ENCODE measurements around the gene GPD2. TPM values are rescaled to one million over a fixed set of nuclear protein-coding genes. Genes with fewer than 3 reads are reported as not detected.

Gene GPD2
- total and polyA plus RNA-seq, 2 of the 8 experiments (the other 6 are each of a cell fraction or from before 2014, with no cell fraction given), result 8.4 to 43.1 TPM

DNA sequence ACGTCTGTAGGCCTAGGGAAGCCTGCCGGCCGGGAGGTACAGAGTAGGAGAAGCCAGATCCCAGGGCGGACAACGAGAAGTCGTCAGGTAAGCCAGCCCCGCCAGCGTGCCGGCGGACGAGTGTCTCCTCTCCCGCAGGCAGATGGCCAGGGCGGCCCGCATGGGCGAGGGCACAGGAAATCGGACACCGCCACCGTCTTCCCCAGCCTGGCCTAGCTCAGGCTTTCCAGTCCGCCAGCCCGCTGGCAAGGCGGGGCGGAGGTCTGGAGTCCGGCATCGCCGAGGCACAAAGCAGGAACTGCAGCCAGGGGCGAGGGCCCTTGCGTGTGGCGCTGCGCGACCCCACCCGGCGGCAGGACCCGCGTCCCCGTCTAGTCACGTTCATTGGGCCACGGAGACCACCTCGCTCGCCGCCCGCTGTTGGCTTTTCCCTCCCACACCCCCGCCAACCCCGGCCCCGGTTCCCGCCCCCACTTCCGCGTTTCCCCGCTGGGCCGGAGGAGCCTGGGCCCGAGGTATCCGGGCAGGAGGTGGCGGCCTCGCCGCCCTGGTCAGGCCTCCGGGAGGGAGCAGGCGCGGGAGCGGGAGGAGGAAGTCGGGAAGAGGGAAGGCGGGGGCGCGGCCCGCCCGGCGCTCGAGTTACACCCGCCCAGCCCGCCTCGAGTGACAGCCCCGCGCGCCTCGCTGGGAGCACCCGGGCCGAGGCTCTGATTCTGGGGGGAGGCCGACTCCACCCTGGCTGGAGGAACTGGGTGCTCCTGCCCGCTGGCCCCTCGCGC, at the start of gene GPD2 (continued):
- TF ChIP-seq, protein P1, sequence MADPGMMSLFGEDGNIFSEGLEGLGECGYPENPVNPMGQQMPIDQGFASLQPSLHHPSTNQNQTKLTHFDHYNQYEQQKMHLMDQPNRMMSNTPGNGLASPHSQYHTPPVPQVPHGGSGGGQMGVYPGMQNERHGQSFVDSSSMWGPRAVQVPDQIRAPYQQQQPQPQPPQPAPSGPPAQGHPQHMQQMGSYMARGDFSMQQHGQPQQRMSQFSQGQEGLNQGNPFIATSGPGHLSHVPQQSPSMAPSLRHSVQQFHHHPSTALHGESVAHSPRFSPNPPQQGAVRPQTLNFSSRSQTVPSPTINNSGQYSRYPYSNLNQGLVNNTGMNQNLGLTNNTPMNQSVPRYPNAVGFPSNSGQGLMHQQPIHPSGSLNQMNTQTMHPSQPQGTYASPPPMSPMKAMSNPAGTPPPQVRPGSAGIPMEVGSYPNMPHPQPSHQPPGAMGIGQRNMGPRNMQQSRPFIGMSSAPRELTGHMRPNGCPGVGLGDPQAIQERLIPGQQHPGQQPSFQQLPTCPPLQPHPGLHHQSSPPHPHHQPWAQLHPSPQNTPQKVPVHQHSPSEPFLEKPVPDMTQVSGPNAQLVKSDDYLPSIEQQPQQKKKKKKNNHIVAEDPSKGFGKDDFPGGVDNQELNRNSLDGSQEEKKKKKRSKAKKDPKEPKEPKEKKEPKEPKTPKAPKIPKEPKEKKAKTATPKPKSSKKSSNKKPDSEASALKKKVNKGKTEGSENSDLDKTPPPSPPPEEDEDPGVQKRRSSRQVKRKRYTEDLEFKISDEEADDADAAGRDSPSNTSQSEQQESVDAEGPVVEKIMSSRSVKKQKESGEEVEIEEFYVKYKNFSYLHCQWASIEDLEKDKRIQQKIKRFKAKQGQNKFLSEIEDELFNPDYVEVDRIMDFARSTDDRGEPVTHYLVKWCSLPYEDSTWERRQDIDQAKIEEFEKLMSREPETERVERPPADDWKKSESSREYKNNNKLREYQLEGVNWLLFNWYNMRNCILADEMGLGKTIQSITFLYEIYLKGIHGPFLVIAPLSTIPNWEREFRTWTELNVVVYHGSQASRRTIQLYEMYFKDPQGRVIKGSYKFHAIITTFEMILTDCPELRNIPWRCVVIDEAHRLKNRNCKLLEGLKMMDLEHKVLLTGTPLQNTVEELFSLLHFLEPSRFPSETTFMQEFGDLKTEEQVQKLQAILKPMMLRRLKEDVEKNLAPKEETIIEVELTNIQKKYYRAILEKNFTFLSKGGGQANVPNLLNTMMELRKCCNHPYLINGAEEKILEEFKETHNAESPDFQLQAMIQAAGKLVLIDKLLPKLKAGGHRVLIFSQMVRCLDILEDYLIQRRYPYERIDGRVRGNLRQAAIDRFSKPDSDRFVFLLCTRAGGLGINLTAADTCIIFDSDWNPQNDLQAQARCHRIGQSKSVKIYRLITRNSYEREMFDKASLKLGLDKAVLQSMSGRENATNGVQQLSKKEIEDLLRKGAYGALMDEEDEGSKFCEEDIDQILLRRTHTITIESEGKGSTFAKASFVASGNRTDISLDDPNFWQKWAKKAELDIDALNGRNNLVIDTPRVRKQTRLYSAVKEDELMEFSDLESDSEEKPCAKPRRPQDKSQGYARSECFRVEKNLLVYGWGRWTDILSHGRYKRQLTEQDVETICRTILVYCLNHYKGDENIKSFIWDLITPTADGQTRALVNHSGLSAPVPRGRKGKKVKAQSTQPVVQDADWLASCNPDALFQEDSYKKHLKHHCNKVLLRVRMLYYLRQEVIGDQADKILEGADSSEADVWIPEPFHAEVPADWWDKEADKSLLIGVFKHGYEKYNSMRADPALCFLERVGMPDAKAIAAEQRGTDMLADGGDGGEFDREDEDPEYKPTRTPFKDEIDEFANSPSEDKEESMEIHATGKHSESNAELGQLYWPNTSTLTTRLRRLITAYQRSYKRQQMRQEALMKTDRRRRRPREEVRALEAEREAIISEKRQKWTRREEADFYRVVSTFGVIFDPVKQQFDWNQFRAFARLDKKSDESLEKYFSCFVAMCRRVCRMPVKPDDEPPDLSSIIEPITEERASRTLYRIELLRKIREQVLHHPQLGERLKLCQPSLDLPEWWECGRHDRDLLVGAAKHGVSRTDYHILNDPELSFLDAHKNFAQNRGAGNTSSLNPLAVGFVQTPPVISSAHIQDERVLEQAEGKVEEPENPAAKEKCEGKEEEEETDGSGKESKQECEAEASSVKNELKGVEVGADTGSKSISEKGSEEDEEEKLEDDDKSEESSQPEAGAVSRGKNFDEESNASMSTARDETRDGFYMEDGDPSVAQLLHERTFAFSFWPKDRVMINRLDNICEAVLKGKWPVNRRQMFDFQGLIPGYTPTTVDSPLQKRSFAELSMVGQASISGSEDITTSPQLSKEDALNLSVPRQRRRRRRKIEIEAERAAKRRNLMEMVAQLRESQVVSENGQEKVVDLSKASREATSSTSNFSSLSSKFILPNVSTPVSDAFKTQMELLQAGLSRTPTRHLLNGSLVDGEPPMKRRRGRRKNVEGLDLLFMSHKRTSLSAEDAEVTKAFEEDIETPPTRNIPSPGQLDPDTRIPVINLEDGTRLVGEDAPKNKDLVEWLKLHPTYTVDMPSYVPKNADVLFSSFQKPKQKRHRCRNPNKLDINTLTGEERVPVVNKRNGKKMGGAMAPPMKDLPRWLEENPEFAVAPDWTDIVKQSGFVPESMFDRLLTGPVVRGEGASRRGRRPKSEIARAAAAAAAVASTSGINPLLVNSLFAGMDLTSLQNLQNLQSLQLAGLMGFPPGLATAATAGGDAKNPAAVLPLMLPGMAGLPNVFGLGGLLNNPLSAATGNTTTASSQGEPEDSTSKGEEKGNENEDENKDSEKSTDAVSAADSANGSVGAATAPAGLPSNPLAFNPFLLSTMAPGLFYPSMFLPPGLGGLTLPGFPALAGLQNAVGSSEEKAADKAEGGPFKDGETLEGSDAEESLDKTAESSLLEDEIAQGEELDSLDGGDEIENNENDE (IDR thresholded peaks at IDR 0.05; ENCODE audit: insufficient replicate concordance, low read length), result no peak
- TF ChIP-seq SIN3A (conservative IDR thresholded peaks at IDR 0.05 in 1 of 2, IDR thresholded peaks at IDR 0.05 in 1 of 2; ENCODE audit: low read depth in 1 of 2, low read length in 2 of 2) (peak in 1 of 2 experiments; percentile 47; a peak in 1 of 4 replicates), KDM4A (IDR thresholded peaks at IDR 0.05; ENCODE audit: low read depth, low read length, severe bottlenecking) (peak; percentile 78), CHD2 (IDR thresholded peaks at IDR 0.05; ENCODE audit: low read length) (no peak), EGR1 (IDR thresholded peaks at IDR 0.05; ENCODE audit: borderline replicate concordance, low read depth, low read length) (peak; percentile 91), TAF1 (IDR thresholded peaks at IDR 0.05; ENCODE audit: low read depth, low read length) (peak; percentile 65)

All from H1 (cell line).